Measurements from ENCODE around the gene SDK1.

Gene SDK1

DNA sequence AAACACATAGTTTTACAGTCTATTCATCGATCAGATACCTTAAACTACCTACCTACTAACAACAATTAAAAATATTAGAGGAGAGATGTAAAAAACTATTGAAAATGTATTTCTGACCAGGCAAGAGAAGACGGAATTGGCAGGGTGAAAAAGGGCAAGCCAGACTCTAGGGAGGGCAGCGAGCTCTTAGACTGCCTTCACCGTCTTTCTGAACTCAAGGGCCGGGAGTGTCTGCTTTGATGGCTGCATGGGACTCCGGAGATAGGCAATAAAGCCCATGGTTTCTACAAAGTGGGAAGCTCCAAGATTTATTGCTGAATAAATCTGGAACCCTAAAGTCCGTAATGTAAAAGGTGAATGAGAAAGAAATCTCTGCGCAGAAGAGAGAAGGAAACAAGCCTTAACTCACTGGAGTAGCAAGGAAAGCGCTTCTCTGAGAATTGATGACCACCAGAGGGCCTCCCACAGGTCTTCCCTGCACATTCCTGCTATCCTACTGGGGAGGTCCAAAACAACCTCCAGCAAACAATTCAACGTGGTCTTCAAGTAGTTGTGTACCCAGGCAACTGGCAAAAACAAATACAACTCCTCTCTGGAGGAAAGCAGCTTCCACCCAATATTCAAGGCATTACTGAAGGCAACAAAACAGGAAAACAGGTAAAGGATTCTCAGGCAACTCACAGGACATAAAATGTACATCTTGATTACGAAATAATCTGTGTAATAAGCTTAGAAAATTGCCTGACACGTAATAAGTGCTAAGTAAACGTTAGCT is 181.3 kb downstream of the SDK1 start:
- ChIA-PET CTCF (interaction anchor here (0.6 to 1.4 kb wide), 6 partner anchors 11 to 1694 kb away, joined by 3 to 6 read pairs (median 4); no protein-coding TSS in a partner anchor), POLR2A (no interaction called here)
- DNase-seq (ENCODE audit: extremely low spot score) = peak; percentile 59
- no peak for TF ChIP-seq ARNT (IDR thresholded peaks at IDR 0.05)
- TF ChIP-seq BHLHE40 (IDR thresholded peaks at IDR 0.05; ENCODE audit: borderline replicate concordance) = no peak
- TF ChIP-seq CTBP1 (IDR thresholded peaks at IDR 0.05; ENCODE audit: borderline replicate concordance) = no peak
- TF ChIP-seq FOXM1 (IDR thresholded peaks at IDR 0.05; ENCODE audit: borderline replicate concordance) = no peak
- TF ChIP-seq PKNOX1 (IDR thresholded peaks at IDR 0.05) = no peak
- no peak for TF ChIP-seq FOXA1 (IDR thresholded peaks at IDR 0.05)
- no peak for TF ChIP-seq SP1 (IDR thresholded peaks at IDR 0.05)
- no peak for TF ChIP-seq TARDBP (IDR thresholded peaks at IDR 0.05)
- no peak for TF ChIP-seq L3MBTL2 (conservative IDR thresholded peaks at IDR 0.05)
- no peak for TF ChIP-seq NFRKB (IDR thresholded peaks at IDR 0.05)
- no peak for TF ChIP-seq HDGF (IDR thresholded peaks at IDR 0.05; ENCODE audit: borderline replicate concordance)

DNA sequence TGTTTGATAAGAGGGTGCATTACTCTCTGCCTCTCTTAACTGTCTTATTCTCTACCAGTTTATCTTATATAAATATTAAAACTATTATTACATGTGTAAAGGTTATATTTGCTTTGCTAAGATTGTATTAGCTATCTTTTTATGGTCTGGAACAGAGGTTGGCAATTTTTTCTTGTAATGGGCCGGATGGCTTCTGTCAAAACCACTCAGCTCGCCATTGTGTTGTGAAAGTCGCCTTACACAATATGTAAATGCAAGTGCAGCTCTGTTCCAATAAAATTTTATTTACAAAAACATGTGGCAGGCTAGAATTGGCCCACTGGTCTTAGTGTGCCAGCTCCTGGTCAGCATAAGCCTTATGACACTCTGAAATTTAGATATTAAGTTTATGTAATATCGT is 185.8 kb downstream of the SDK1 start:
- ChIA-PET CTCF (no interaction called here), POLR2A (no interaction called here)
- DNase-seq (ENCODE audit: extremely low spot score) = no peak
- TF ChIP-seq ZNF384 (IDR thresholded peaks at IDR 0.05) = no peak
- no peak for TF ChIP-seq SP1 (IDR thresholded peaks at IDR 0.05)
- no peak for TF ChIP-seq BHLHE40 (IDR thresholded peaks at IDR 0.05; ENCODE audit: borderline replicate concordance)
- TF ChIP-seq TARDBP (IDR thresholded peaks at IDR 0.05) = no peak
- no peak for TF ChIP-seq CTBP1 (IDR thresholded peaks at IDR 0.05; ENCODE audit: borderline replicate concordance)
- no peak for TF ChIP-seq PKNOX1 (IDR thresholded peaks at IDR 0.05)
- no peak for TF ChIP-seq NFRKB (IDR thresholded peaks at IDR 0.05)
- no peak for TF ChIP-seq FOXA1 (IDR thresholded peaks at IDR 0.05)

GRCh38 chr7:3488829-3489228 is 187.8 kb downstream of the SDK1 start:
- ChIA-PET CTCF (no interaction called here), POLR2A (no interaction called here)
- DNase-seq (ENCODE audit: extremely low spot score) = no peak
- TF ChIP-seq FOXA1 (IDR thresholded peaks at IDR 0.05) (no peak), SUZ12 (IDR thresholded peaks at IDR 0.05) (no peak), NFRKB (IDR thresholded peaks at IDR 0.05) (no peak), HDGF (IDR thresholded peaks at IDR 0.05; ENCODE audit: borderline replicate concordance) (no peak), TARDBP (IDR thresholded peaks at IDR 0.05) (no peak), SP1 (IDR thresholded peaks at IDR 0.05) (no peak), L3MBTL2 (conservative IDR thresholded peaks at IDR 0.05) (no peak), ARNT (IDR thresholded peaks at IDR 0.05) (no peak), CTBP1 (IDR thresholded peaks at IDR 0.05; ENCODE audit: borderline replicate concordance) (no peak), BHLHE40 (IDR thresholded peaks at IDR 0.05; ENCODE audit: borderline replicate concordance) (no peak), LEF1 (IDR thresholded peaks at IDR 0.05; ENCODE audit: borderline replicate concordance) (no peak), PKNOX1 (IDR thresholded peaks at IDR 0.05) (no peak), FOXK2 (IDR thresholded peaks at IDR 0.05) (no peak), FOXM1 (IDR thresholded peaks at IDR 0.05; ENCODE audit: borderline replicate concordance) (no peak), ELF4 (IDR thresholded peaks at IDR 0.05) (no peak), ZNF384 (IDR thresholded peaks at IDR 0.05) (no peak)

DNA sequence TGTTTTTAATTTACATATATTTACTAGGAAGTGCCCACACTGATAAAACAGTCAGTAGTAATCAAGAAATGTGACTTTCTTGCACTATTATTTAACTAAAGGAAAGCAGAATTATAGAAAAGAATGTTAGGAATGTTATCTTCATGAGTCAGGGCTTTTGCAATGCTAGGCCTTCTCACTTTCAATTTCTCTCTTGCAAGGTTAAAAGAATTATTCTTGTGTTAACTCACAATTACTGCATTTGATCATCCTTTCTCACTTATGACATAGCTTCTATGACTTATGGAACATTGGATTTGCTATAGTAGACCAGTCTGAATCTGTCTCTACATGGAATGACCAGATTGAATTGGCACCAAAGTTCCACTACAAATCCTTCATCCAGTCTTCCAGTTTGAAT is 192.4 kb downstream of the SDK1 start:
- CTCF ChIA-PET = interaction anchor here (0.6 to 1.4 kb wide), 3 partner anchors 11 to 189 kb away, joined by 3 to 4 read pairs (median 3); no protein-coding TSS in a partner anchor
- TF ChIP-seq HDGF (IDR thresholded peaks at IDR 0.05; ENCODE audit: borderline replicate concordance) (no peak), NFRKB (IDR thresholded peaks at IDR 0.05) (no peak), FOXM1 (IDR thresholded peaks at IDR 0.05; ENCODE audit: borderline replicate concordance) (no peak), TARDBP (IDR thresholded peaks at IDR 0.05) (no peak), CTBP1 (IDR thresholded peaks at IDR 0.05; ENCODE audit: borderline replicate concordance) (no peak)
- no peak for DNase-seq (ENCODE audit: extremely low spot score)
- POLR2A ChIA-PET = no interaction called here

GRCh38 chr7:3494947-3495346 is 193.9 kb downstream of the SDK1 start:
- TF ChIP-seq FOXA1 (IDR thresholded peaks at IDR 0.05) (no peak), NFRKB (IDR thresholded peaks at IDR 0.05) (no peak), SP1 (IDR thresholded peaks at IDR 0.05) (no peak), ZNF384 (IDR thresholded peaks at IDR 0.05) (no peak), LEF1 (IDR thresholded peaks at IDR 0.05; ENCODE audit: borderline replicate concordance) (no peak), FOXM1 (IDR thresholded peaks at IDR 0.05; ENCODE audit: borderline replicate concordance) (no peak), CTBP1 (IDR thresholded peaks at IDR 0.05; ENCODE audit: borderline replicate concordance) (no peak), ELF4 (IDR thresholded peaks at IDR 0.05) (no peak), TARDBP (IDR thresholded peaks at IDR 0.05) (no peak), L3MBTL2 (conservative IDR thresholded peaks at IDR 0.05) (no peak), FOXK2 (IDR thresholded peaks at IDR 0.05) (no peak), HDGF (IDR thresholded peaks at IDR 0.05; ENCODE audit: borderline replicate concordance) (no peak), ARNT (IDR thresholded peaks at IDR 0.05) (no peak), SUZ12 (IDR thresholded peaks at IDR 0.05) (no peak), PKNOX1 (IDR thresholded peaks at IDR 0.05) (no peak), BHLHE40 (IDR thresholded peaks at IDR 0.05; ENCODE audit: borderline replicate concordance) (no peak)
- ChIA-PET POLR2A (no interaction called here), CTCF (no interaction called here)
- DNase-seq (ENCODE audit: extremely low spot score) = no peak
